ENCODE results near the gene SLC2A8.

SLC2A8 gene

GRCh38 chr9:127384016-127384730 lies 12.8 kb upstream of the SLC2A8 start:
- no peak for DNase-seq

- DNase-seq: no peak
Observed at GRCh38 chr9:127384901-127385300, 12.1 kb upstream of the SLC2A8 start.

GRCh38 chr9:127386249-127386648 lies 10.7 kb upstream of the SLC2A8 start:
- DNase-seq: no peak

- DNase-seq: no peak
Observed at GRCh38 chr9:127386981-127387380, 10.0 kb upstream of the SLC2A8 start.

- DNase-seq: no peak
Observed at GRCh38 chr9:127388037-127388855, 8.7 kb upstream of the SLC2A8 start.

GRCh38 chr9:127388856-127389238 lies 8.1 kb upstream of the SLC2A8 start:
- no peak for DNase-seq

- no peak for DNase-seq
Observed at GRCh38 chr9:127389381-127390247, 7.4 kb upstream of the SLC2A8 start.

GRCh38 chr9:127390248-127390545 lies 6.8 kb upstream of the SLC2A8 start:
- no peak for DNase-seq

GRCh38 chr9:127390563-127390962 lies 6.4 kb upstream of the SLC2A8 start:
- no peak for DNase-seq

GRCh38 chr9:127392166-127392565 lies 4.8 kb upstream of the SLC2A8 start:
- no peak for DNase-seq

- DNase-seq: no peak
Observed at GRCh38 chr9:127392976-127393375, 4.0 kb upstream of the SLC2A8 start.

- no peak for DNase-seq
Observed at GRCh38 chr9:127393645-127394044, 3.3 kb upstream of the SLC2A8 start.

GRCh38 chr9:127395497-127396252 lies 1.3 kb upstream of the SLC2A8 start:
- DNase-seq: no peak

- no peak for DNase-seq
Observed at GRCh38 chr9:127396253-127396807, 639 bp upstream of the SLC2A8 start.

GRCh38 chr9:127397646-127398274 lies 791 bp downstream of the SLC2A8 start:
- peak; percentile 20 for DNase-seq

- no peak for DNase-seq
Observed at GRCh38 chr9:127398275-127398647, 1.3 kb downstream of the SLC2A8 start.

- DNase-seq: no peak
Observed at GRCh38 chr9:127398715-127399400, 1.9 kb downstream of the SLC2A8 start.

- no peak for DNase-seq
Observed at GRCh38 chr9:127399736-127400269, 2.8 kb downstream of the SLC2A8 start.

- DNase-seq: no peak
Observed at GRCh38 chr9:127402401-127403090, 5.6 kb downstream of the SLC2A8 start.

GRCh38 chr9:127403507-127404192 lies 6.7 kb downstream of the SLC2A8 start:
- DNase-seq: no peak

All from DMS153 (cell line).